CD4-positive, alpha-beta T cell treated with Interleukin-4 for 1 hour (primary cell): Measurements from ENCODE around the gene CPNE5.
"Not testable (repeated sequence)": the region's sequence is repeated elsewhere in the genome, so short reads cannot be mapped to it uniquely, and the experiment has no call there.

Experiments
- DNase-seq, 2 donors: peaks; one replicate each; pipeline ENCODE4 v3.0.0-alpha.2; 2020 to 2022

Gene CPNE5

DNA sequence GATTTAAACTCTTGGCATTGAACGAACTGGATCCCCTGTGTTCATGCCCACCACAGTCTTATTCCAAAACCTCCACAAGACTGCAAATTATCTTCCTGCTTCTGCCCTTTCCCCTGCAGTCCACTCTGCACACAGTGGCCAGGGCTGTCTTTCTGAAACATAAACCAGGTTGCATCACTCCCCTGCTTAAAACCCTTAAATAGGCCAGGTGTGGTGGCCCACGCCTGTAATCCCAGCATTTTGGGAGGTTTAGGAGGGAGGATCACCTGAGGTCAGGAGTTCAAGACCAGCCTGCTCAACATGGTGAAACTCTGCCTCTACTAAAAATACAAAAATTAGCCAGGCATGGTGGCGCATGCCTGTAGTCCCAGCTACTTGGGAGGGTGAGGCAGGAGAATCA lies 26.2 kb downstream of the CPNE5 start:
- not testable (repeated sequence) for DNase-seq

GRCh38 chr6:36809941-36810803 lies 29.1 kb downstream of the CPNE5 start:
- DNase-seq: no peak

- DNase-seq: no peak
Measured at GRCh38 chr6:36809156-36809555, 30.1 kb downstream of the CPNE5 start.

DNA sequence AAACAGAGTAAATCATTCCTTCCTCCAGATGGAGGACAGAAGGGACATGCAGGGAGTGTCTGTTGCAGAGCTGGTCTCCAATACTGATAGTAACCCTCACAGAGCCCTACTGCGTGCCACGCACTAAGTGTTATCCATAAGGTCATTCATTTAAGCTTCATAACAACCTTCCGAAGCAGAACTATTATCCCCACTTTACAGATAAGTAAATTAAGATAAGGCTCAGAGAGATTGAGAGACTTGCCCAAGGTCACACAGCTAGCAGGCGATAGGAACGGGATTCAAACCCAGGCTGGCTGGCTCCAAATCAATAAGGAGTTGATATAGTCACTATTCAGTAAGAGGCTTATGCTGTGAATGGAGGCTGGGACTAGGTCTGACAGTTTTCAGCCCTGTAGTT lies 30.6 kb downstream of the CPNE5 start:
- DNase-seq: no peak

DNA sequence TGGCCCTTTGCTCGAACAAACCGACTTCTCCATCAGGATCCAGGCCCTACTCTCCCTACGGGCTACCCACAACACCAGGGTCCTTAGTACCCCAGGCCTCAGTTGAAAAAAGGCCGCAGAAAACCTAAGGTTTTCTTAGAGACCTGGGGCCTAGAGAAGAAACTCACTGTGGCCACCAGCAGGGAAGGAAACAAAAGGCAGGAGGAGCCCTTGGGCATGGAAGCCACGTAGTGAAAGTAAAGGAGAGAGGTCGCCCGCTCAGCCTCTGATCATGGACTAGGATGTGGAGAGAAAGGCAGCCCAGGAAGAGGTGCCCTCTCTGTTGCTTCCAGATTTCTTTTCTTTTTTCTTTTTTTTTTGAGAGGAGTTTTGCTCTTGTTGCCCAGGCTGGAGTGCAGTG lies 31.5 kb downstream of the CPNE5 start:
- DNase-seq: no peak

GRCh38 chr6:36807143-36807542 lies 32.1 kb downstream of the CPNE5 start:
- no peak for DNase-seq

DNA sequence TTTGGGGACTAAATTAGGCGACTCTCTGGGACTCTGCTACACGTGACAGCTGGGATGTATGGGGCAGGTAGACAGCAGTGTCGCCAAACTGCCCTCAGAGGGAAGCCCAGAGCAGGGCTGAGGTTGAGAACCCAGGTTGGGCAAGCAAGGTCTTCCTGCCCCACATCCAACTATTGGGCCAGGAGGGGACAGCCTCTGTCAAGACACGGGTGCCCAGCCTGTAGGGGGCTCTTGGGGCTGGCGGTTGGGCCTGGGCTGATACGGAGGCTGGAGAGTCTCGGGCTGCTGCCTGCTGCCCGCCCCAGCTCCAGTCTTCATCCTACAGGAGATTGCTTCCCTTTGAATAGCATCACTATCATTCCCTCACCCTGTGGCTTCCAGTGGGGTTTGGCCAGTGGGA lies 33.3 kb downstream of the CPNE5 start:
- DNase-seq: no peak

- no peak for DNase-seq
Measured at GRCh38 chr6:36805096-36805797, 34.0 kb downstream of the CPNE5 start.

GRCh38 chr6:36804563-36804962 lies 34.7 kb downstream of the CPNE5 start:
- no peak for DNase-seq

DNA sequence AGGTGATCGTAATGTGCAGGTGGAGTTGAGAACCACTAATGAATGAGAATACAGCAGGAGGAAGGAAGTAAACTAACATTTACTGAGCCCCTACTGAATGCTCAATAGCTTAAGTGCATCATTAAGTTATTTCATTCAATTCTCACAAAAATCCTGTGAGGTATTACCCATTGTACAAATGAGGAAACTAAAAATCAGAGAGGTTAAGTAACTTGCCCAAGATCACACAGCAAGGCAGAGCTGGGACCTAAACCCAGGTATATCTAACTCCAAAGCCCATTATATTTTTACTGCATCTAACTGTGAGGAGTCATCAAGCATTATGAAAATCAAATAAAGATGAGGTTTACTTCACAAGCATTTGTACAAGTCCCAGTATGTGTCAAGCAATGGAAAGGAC lies 35.3 kb downstream of the CPNE5 start:
- no peak for DNase-seq

- no peak for DNase-seq
Measured at GRCh38 chr6:36803482-36803881, 35.8 kb downstream of the CPNE5 start.

GRCh38 chr6:36800223-36801076 lies 38.8 kb downstream of the CPNE5 start:
- DNase-seq: no peak

DNA sequence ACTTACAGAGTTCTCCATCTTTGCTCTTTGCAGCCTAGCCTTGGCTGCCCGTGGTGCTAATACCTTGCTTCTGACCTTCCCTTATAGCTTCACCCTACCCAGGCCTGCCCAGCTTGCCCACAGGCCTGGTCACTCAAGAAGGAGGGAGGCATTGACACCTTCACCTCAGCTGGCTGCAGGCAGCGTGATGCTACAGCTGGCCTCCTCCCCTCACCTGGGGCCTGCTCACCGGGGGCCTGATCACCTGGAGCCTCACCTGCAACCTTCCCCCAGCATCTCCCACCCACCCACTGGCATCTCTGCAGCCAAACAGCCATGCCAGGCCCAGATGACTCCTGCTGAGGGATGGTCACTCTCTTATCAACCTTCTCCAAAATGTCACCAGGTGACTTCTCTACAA lies 40.4 kb downstream of the CPNE5 start:
- no peak for DNase-seq

GRCh38 chr6:36797653-36798052 lies 41.6 kb downstream of the CPNE5 start:
- no peak for DNase-seq

DNA sequence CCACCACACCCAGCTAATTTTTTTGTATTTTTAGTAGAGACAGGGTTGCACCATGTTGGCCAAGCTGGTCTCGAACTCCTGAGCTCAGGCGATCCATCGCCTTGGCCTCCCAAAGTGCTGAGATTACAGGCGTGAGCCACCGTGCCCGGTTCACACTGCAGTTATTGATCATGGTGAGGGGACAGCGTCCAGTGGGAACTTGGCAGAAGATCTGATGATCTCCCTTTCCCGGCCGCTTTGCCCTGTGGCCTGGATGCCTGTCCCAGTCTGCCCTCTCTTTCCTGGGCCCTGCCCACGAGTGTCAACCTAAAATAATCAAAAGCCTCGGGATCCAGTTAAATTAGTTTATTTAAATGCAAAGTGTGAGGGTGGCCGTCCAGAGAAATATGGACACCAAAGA lies 42.2 kb downstream of the CPNE5 start:
- DNase-seq: no peak

DNA sequence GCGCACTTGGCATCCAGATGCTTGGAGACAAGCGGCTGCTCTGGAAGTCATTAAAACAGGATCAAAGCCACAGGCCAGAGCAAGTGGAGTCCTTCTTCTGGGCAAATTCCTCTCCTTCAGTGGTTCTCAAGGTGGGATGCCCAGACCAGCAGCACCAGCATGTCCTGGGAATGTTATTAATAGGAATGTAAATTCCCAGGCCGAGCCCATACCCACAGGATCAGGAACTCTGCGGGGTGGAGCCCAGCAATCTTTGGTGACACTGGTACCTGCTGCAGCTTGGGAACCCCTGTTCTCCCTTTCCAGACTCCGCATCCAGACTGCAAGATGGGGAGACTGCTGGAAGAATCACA lies 44.6 kb downstream of the CPNE5 start:
- DNase-seq: no peak

DNA sequence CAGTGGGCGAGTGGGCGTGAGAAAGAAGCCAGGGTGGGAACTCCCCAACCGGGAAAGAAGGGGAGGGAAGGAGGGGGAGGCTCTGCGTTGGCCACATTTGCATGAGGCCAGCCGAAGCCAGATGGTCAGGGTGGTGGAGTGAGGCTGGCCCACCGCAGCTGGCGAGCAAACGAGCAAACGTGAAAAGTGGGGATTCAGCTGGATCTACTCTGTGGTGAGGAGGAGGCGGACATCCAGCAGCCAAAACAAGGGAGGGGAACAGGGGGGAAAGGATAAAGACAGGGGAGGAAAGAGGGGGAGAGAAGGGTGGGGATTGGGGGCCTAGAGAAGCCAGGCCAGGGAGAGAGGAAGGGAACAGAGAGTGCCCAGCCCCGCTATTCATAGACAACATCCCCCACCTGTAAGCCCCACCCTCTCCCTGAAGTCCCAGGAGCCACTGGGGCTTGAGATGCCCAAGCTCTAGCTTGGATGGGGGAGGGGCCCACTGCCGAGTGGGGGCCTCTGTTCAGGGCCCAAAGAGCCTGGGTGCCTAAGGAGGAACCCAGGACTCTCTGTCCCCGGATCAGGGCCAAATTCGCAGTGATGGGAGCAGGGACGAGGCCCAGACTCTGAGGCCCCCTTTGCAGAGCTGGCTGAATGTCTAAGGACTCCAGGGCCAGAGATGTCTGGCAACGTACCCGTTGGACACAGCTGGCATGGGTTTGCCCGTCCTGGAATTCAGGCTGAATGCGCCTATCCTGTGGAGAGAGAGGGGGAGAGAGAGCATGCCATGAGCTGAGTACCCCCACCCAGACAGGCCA lies 45.1 kb downstream of the CPNE5 start:
- DNase-seq: no peak

DNA sequence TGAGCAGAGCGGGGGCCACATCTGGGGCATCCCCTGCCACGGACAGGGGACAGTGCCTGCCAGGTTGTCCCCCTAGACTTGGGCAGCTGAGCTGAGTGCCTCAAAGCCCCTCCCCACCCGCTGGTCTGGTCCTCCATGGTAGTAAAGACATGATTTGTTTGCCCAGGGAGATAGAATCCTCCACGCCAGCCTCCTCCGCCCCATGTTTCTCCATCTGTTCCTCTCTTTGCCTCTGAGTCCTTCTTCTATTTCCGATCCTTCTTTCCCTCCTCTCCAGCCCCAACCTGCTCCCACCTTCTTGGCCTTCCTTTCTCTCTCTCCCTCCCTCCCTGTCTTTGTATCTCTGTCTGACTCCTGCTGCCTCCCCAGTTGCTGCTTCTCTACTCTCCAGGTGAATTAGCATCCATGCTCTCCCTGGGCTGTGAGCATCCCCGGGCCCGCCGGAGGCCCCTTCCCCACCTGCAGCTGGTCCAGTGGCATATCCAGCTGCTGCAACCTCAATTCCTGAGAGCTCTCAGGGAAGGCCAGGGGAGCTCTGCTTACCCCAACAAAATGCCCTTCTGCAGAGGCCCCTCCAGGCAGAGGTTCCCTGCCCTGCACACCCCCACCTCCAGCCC lies 45.8 kb downstream of the CPNE5 start:
- DNase-seq: no peak

- no peak for DNase-seq
Measured at GRCh38 chr6:36791521-36792135, 47.6 kb downstream of the CPNE5 start.

- no peak for DNase-seq
Measured at GRCh38 chr6:36791085-36791484, 48.2 kb downstream of the CPNE5 start.

DNA sequence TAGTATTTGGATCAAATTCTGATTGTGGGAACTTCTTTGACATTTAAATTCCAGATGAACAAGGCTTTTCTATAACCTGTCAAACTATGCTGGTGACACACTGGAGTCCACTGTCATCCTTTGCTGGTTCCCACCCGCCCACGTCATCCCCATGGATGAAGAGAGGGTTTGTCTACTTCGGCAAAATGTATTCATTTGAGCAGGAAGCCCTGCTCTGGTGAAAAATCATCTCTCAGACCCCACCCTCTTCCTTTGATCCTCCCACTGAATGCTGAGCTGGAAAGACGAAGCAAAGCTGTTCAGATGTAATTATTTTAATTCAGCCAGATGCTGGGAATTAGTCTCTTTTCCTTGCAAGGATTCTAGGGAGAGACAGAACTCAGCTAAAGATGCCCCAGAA lies 50.5 kb downstream of the CPNE5 start:
- DNase-seq: no peak

DNA sequence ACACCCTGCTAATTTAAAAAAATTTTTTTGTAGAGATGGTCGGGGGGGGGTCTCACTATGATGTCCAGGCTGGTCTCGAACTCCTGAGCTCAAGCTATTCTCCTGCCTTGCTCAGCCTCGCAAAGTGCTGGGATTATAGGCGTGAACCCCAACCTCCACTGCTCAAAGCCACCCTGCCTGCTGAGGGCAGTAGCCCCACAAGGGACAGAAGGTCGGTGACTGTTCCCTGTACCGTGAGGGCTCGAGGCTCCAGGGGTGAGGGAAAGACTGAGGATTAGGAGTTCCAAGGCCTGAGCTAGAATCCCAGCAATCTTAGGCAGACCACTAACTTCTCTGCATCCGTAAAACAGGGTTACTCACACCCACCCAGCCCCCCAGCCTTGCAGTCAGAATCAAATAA lies 51.1 kb downstream of the CPNE5 start:
- no peak for DNase-seq
